ENCODE data around the gene HNMT.
"Not testable (repeated sequence)": the region's sequence is repeated elsewhere in the genome, so short reads cannot be mapped to it uniquely, and the experiment has no call there.

Gene HNMT

DNA sequence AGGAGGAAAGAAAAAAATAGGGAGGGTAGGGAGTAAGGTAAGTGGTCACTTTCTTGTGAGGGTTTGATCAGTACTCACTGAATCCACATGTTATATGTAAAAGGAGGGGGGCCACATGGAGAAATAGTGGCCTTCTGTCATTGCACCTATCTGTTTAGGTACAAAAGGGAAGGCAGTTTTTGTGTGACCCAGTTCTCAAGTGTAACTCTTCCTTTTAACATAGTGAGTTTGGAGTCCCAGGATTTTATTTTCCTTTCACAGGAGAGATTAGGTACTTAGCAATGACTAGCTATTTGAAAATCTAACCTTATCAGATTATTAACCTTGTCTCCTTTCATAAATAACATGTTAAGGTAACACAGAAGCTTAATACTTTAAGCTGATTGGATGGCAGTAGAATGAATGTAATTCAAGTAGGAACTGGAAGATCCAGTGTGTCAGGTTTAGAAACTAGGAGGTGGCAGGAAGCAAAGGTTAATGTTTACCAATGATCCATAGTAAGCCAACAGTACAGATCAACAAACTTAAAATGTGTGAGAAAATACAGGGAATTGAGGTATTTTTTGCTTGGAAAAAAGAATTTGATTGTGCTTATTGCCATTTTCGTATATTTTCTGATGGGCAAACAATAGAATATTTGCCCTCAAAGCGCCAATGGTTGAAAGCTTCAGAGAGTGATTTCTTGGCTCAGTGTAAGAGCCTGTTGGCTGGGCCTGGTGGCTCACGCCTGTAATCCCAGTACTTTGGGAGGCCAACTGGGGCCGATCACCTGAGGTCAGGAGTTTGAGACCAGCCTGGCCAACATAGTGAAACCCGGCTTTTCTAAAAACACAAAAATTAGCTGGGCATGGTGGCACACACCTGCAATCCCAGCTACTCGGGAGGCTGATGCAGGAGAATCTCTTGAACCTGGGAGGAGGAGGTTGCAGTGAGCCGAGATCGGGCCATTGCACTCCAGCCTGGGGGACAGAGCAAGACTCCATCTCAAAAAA is 11.3 kb downstream of the HNMT start:
- no peak for DNase-seq

DNA sequence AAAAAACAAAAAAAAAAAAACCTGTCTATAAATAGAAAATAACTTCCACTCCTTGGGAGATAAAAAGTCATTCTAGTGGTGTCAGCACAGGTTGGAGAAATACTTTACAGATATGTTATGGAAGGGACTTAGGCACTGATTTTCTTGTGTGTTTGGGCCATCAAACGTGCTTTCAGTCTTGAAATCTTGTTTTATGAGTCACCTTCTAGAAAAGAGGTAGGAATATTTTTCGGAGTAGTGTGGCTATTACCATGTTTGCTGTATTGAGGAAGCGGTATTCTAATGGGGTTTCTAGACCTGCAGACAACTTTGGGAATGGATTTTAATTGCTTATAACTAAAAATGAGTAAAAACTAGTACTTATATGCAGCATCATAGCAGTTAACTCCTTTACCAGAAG is 12.0 kb downstream of the HNMT start:
- no peak for DNase-seq

DNA sequence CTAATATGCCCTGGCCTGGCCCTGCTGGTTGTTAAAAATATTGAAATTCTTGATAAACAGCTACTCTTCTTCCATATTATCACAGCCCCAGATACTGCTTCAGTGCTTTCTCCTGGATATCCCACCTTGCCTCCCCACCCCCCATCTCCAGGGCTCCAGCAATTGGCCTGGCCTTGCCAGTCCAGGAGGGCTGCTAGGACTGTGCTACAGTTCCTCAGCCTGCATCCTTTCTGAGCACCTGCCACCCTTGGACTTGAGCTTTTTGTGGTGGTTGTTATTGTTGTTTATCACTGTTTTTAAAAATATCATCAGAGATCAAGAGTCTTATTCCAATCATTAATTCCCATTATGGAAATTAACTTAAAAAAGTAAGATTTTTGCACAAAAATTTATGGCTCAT is 13.5 kb downstream of the HNMT start:
- DNase-seq = no peak

DNA sequence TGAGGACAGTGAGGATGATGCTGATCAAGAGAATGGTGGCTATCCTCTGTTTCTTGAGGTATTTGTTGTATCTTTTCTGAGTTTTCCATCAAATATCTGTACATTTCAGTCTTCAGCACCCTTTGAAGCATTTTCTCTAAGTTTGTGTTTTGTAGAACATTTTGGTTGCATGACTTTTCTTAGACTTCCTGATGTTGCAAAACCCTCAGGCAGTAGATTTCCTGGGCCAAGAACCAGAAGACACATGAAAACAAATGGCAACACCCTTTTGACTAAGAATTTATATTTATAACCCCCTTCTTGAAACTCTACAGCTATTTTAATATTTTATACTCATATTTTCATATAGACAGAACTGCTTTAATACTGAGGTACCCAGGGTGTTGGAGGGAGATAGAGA is 16.2 kb downstream of the HNMT start:
- DNase-seq = no peak

DNA sequence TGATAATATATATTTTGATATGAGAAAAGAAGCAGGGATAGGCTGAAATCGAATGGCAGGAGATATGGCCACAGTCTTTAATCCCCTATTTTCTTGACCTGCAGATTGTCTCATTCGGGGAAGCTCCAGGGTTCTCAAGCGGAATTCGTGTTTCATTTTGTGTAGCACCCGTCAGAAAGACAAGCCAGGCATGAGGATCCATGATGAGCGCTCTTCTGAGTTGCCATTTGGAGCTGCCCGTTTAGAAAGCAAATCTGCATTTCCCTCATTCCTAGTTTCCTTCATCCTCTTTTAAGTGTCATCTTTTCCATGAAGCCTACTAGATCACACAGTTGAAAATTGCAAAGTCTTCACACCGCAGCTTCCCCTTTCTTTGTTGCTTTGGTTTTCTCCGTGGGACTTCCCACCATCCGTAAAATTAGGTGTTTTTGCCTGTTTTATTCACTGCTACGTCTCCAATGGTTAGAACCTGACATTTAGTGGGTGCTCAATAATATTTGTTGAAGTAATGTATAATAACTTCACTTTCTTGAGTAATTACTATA is 16.9 kb downstream of the HNMT start:
- DNase-seq = no peak

DNA sequence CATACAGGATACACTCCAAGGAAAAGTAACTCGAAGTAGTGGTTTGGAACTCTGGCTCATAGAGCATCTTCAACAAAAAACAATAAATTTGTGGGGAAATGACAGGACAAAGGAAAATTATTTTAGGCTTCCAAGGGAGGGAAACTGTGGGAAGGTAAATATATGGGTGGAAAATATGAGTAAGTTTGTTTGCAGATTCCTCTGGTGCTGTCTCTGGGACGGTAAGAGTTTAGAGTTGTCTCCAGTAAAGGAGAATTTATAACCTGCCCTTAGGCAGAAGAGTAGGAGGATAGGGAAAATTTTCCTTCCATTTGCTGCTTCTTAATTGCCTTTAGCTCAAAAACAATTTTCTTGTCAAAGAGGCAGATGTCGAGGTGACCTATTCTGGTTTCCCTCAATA is 19.3 kb downstream of the HNMT start:
- no peak for DNase-seq

DNA sequence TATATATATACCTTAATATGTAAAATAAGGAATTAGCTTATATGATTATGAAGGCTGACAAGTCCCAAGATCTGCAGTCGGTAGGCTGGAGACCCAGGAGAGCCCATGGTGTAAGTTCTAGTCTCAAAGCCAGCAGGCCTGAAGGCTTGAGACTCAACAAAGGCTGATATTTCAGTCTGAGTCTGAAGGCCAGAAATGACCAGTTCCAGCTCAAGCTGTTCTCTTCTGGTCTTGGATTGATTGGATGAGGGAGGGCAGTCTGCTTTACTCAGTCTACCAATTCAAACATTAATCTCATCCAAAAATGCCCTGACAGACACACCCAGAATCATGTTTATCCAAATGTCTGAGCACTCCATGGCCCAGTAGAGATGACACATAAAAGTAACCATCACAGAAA is 22.0 kb downstream of the HNMT start:
- no peak for DNase-seq

DNA sequence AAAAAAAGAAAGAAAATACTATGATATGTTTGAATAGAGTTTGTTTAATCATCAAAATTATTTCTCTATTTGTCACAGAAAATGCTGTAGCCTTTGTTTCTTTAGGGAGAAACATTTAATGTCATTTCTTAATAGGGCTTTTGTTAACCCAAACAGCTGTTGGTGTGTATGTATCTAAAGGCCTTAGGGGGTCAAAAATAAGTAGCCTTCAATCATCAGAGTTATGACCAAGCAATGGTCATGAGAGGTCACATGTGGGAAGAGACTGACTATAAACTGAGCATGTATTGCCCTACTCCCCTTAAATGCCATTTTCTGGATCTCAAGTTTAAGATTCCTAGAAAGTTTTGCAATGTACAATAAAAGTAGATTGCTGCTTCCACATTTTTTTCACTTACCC is 22.7 kb downstream of the HNMT start:
- no peak for DNase-seq

DNA sequence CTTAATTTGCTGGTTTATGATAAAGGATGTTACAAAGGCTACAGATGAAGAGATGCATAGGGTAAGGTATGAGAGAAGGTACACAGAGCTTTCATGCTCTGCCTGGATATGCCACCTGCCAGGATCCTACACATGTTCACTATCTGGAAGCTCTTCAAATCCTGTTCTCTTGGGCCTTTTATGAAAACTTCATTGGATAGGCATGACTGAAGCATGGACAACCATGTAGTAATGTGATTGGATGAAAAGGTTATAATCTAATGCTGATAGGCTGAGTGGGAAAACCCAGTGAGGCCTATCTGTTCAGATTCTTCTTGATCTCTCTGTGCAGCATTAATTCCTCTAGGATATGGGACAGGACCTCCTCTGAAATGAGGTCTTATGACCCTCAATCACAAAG is 26.8 kb downstream of the HNMT start:
- no peak for DNase-seq

DNA sequence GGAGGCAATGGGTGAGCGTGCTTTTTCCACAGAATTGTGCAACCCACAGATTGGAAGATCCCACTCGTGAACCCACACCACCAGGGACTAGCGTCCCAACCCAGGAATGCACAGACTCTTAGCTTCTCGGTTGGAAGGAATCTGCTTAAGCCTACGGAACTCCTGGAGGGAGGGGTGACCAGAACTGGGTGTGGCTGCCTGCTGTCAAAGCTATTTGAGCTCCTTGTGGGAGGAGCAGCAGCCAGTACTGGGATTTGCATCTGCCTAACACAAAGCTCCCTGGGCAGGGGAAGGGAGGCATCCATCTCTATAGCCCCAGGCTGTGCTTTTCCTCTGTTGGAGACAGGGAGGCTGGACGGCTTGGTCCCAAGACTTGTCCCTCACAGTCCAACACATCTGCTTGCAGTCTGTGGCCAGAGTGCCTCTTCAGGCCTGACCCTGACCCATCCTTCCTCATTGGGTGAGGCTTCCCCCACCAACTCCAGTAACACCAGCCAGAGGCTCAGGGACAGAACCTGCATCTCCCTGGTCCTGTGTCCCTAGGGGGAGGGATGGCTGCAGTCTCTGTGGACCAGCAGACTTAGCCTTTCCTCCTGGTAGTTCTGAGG is 27.9 kb downstream of the HNMT start:
- DNase-seq = no peak

DNA sequence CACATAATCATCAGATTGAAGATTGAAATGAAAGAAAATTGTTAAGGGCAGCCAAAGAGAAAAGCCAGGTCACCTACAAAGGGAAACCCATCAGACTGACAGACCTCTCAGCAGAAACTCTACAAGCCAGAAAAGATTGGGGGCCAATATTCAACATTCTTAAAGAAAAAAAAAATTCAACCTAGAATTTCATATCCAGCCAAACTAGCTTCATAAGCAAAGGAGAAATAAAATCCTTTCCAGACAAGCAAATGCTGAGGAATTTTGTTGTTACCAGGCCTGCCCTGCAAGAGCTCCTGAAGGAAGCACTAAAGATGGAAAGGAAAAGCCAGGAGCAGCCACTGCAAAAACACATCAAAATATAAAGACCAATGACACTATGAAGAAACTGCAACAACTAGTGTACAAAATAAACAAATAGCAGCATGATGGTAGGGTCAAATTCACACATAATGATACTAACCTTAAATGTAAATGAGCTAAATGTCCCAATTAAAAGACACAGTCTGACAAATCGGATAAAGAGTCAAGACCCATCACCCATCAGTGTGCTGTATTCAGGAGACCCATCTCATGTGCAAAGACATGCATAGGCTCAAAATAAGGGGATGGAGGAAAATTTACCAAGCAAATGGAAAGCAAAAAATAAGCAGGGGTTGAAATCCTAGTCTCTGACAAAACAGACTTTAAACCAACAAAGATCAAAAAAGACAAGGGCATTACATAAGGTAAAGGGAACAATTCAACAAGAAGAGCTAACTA is 29.6 kb downstream of the HNMT start:
- not testable (repeated sequence) for DNase-seq

DNA sequence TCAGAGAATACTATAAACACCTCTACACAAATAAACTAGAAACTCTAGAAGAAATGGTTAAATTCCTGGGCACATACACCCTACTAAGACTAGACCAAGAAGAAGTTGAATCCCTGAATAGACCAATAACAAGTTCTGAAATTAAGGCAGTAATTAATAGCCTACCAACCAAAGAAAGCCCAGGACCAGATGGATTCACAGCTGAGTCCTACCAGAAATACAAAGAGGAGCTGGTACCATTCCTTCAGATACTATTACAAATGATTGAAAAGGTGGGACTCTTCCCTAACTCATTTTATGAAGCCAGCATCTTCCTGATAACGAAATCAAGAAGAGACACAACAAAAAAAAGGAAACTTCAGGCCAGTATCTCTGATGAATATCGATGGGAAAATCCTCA is 31.1 kb downstream of the HNMT start:
- DNase-seq = not testable (repeated sequence)

DNA sequence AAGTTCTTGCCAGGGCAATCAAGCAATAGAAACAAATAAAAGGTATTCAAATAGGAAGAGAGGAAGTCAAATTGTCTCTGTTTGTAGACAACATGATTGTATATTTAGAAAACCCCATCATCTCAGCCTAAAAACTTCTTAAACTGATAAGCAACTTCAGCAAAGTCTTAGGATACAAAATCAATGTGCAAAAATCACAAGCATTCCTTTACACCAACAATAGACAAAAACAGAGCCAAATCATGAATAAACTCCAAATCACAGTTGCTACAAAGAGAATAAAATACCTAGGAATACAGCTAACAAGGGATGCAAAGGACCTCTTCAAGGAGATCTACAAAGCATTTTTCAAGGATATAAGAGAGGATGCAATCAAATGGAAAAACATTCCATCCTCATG is 31.9 kb downstream of the HNMT start:
- not testable (repeated sequence) for DNase-seq

DNA sequence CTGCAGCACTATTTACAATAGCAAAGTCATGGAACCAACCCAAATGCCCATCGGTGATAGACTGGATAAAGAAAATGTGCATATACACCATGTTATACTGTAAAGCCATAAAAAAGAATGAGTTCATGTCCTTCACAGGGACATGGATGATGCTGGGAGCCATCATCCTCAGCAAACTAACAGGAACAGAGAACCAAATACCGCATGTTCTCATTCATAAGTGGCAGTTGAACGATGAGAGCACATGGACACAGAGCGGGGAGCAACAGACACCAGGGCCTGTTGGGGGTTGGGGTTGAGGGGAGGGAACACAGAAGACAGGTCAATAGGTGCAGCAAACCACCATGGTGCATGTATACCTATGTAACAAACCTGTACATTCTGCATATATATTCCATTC is 33.5 kb downstream of the HNMT start:
- DNase-seq = no peak

DNA sequence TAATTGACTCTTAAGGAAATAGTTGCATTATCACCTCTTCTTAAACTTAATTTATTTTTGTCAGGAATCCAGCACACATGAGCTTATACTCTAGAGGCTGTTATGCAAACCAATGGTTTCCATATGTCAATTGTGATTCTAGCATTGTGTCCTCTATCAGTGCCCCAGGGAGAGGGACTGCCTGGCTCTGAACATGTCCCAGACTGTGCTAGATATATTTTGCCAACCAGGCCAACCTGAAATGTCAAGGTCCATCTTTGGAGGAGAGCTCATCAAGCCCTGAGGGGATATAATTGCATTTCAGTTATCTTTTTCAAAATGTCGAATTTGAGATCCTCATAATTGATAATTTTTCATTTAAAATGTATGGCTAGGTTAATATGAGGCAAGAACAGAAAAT is 34.2 kb downstream of the HNMT start:
- no peak for DNase-seq

DNA sequence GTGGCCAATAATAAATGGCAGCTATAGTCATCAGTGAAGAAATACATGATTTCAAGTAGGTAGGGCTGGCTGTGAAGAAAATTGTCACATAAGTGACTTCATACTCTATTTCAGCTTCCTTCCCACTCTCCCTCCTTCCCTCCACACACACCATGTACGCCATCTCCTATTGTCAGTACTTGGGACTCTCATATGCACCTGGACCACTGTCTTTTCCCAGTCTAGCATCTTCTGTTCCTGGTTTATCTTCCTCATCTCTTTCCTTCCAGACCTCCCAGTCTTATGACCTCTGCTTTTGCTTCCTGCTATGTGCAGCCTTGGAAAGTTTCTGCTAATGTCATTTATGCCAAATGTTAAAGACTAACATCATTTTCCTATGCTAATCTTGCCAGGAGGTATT is 35.0 kb downstream of the HNMT start:
- no peak for DNase-seq

DNA sequence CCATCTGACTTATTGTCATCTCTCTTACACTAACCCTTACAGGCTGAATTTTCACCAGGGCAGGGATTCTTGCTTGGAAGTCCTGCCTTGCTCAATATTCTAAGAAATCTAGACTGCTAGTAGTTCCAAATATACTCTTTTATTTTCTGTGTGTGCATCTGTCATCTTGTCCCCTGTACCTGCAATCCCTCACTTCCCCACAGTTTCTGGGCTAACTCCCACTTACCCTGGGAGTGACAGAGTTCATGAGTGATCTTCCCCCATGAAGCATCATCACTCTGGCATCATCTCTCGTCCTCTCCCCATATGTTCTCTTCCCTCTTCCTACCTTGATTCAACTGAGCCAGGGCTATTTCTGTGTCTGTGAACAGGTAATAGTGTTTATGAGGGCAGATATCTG is 35.7 kb downstream of the HNMT start:
- no peak for DNase-seq

DNA sequence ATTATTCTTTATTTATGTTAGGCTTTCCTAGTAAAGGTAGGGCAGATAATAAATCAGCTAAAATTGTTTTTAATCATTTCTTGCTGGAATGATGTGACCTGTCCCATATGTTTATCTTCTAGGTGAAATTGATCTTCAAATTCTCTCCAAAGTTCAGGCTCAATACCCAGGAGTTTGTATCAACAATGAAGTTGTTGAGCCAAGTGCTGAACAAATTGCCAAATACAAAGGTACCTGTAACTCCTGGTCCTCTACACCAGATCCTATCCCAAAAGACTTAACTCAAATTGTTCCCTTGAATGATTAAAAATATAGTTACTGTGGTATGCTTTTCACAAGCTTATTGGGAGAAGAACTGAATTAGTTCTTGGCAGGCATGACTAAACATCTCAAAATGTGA is 36.5 kb downstream of the HNMT start:
- DNase-seq = no peak

DNA sequence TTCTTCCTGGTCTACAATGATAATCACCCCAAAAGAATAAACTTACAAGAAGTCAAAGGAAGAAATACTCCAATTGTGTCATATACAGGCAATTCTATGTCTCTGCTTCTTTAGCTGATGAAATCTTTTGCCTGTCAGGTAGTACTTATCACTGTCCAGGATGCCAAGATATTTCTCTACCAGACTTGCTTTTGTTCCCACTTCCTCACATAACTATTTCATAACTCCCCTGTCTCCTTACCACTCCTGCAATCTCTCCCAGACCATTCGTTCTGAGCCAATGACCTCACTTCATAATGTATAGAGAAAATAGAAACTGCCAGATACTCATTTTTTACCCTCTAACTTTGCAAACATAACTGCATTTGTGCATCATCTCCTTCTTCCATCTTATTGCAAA is 39.1 kb downstream of the HNMT start:
- peak; percentile 17 for DNase-seq

DNA sequence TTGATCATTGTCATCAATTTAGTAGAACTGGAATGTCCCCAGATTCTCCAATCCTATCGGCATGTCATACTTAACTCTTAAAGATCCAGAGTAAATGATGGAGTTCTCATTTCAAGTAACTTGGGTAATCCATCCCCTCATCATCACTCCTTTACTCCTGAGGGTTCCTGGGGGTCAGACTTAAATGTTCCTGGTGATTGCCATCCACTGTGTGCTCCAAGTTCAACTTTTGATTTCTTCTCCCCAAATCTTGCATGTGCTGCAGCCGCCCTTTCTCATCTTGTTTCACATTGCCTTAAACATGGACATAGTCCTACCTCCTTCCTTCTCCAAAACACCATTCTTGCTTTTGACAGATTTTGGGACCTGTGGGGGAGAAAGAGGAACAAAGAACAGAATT is 43.2 kb downstream of the HNMT start:
- no peak for DNase-seq

DNA sequence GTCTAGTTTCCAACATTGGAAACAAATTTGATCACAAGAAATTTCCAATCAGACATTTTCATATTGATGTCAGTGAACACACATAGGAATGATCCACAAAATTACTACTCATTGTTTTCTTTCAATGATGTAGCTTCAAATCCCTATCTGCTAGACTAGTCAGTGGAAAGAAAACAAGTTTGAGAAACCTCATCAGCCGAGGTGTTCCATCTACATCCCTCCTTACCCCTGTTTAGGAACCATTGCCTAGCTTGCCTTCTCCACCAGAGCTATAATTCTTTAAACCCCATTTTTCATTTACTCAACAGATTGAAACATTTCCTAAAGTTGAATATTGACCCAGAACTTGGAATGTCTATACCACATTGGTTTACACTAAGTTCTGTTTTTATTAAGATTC is 45.3 kb downstream of the HNMT start:
- DNase-seq = no peak

DNA sequence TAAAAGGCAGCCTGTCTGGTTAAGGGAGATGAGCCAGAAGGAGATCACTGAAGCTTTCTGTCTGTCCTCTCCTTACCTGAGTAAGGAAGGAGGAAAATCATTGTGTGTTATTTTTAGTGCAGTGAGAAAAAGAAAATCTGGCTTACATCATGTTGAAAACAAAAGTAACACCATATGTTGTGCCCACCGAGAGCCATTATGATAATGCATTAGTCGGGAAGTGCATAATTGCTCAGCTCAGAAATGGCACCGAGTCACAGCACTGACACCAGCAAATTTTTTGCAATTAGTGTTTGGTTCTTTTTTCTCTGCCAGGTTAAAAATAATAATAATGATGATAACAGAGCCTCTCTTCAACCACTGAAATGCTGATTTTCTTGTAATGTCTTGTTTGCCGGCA is 46.6 kb downstream of the HNMT start:
- DNase-seq = no peak

DNA sequence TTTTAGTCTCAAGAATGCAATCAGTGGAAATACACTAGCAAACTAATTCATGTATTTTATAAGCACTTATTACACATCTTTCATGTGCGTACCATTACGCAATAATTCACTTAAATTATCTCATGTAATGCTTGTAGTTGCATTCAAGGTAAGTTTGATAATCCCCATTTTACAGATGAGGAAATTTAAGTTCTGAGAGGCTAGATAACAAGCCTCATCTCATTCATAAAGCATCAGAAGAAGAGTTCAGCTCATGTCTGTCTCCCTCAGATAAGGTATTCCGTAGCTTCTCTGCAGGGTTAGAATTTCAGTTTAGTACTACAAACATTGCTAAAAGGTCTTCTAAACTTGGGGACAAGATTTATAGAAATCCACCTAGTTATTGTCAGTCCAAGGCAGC is 47.8 kb downstream of the HNMT start:
- DNase-seq = no peak
